Measurements from ENCODE around the gene SPACA6.
"Not testable (repeated sequence)": the region's sequence is repeated elsewhere in the genome, so short reads cannot be mapped to it uniquely, and the experiment has no call there.

The SPACA6 gene

GRCh38 chr19:51724543-51724942 lies 31.4 kb downstream of the SPACA6 start:
- H3K27ac ChIP-seq (ENCODE audit: low read length), result no peak overlapping the region

GRCh38 chr19:51726049-51726448 lies 32.9 kb downstream of the SPACA6 start:
- Histone ChIP-seq H3K4me3 (ENCODE audit: low read depth in 1 of 2, low read length in 2 of 2) (no peak overlapping the region), H3K36me3 (ENCODE audit: control insufficient read depth in 1 of 2, insufficient read depth in 2 of 2, low read length in 2 of 2) (no peaks in the 10 kb centered on the region), H3K4me1 (ENCODE audit: control insufficient read depth in 1 of 2, insufficient read depth in 2 of 2, low read length in 2 of 2) (peaks cover 0 to 3% of the 10 kb centered on the region in 2 donors), H3K27me3 (ENCODE audit: low read depth, low read length) (peaks cover 12% of the 10 kb centered on the region), H3K27ac (ENCODE audit: low read length) (no peak overlapping the region), H3K9me3 (ENCODE audit: control insufficient read depth in 1 of 2, low read length in 2 of 2) (peaks cover 0 to 2% of the 10 kb centered on the region in 2 donors)

More at GRCh38 chr19:51724543-51724942, 31.4 kb downstream of the SPACA6 start:
- Histone ChIP-seq H3K4me3 (ENCODE audit: low read depth in 1 of 2, low read length in 2 of 2) (no peak overlapping the region), H3K27me3 (ENCODE audit: low read depth, low read length) (peaks cover 20% of the 10 kb centered on the region), H3K4me1 (ENCODE audit: control insufficient read depth in 1 of 2, insufficient read depth in 2 of 2, low read length in 2 of 2) (peaks cover 0 to 7% of the 10 kb centered on the region in 2 donors), H3K36me3 (ENCODE audit: control insufficient read depth in 1 of 2, insufficient read depth in 2 of 2, low read length in 2 of 2) (no peaks in the 10 kb centered on the region), H3K9me3 (ENCODE audit: control insufficient read depth in 1 of 2, low read length in 2 of 2) (no peaks in the 10 kb centered on the region)

- Histone ChIP-seq H3K4me3 (ENCODE audit: low read depth in 1 of 2, low read length in 2 of 2) (no peak overlapping the region), H3K27me3 (ENCODE audit: low read depth, low read length) (peaks cover 11% of the 10 kb centered on the region), H3K4me1 (ENCODE audit: control insufficient read depth in 1 of 2, insufficient read depth in 2 of 2, low read length in 2 of 2) (peaks cover 0 to 3% of the 10 kb centered on the region in 2 donors), H3K9me3 (ENCODE audit: control insufficient read depth in 1 of 2, low read length in 2 of 2) (peaks cover 0 to 4% of the 10 kb centered on the region in 2 donors), H3K36me3 (ENCODE audit: control insufficient read depth in 1 of 2, insufficient read depth in 2 of 2, low read length in 2 of 2) (no peaks in the 10 kb centered on the region), H3K27ac (ENCODE audit: low read length) (no peak overlapping the region)
Measured at GRCh38 chr19:51727349-51727880, 34.3 kb downstream of the SPACA6 start.

- H3K36me3 ChIP-seq (ENCODE audit: control insufficient read depth in 1 of 2, insufficient read depth in 2 of 2, low read length in 2 of 2), result no peaks in the 10 kb centered on the region
- no peak overlapping the region for H3K4me3 ChIP-seq (ENCODE audit: low read depth in 1 of 2, low read length in 2 of 2)
- peaks cover 0 to 4% of the 10 kb centered on the region in 2 donors for H3K9me3 ChIP-seq (ENCODE audit: control insufficient read depth in 1 of 2, low read length in 2 of 2)
- H3K27me3 ChIP-seq (ENCODE audit: low read depth, low read length), result peaks cover 11% of the 10 kb centered on the region
- peaks cover 0 to 3% of the 10 kb centered on the region in 2 donors for H3K4me1 ChIP-seq (ENCODE audit: control insufficient read depth in 1 of 2, insufficient read depth in 2 of 2, low read length in 2 of 2)
- no peak overlapping the region for H3K27ac ChIP-seq (ENCODE audit: low read length)
Measured at GRCh38 chr19:51729781-51730180, 36.7 kb downstream of the SPACA6 start.

- peaks cover 0 to 4% of the 10 kb centered on the region in 2 donors for H3K9me3 ChIP-seq (ENCODE audit: control insufficient read depth in 1 of 2, low read length in 2 of 2)
- H3K27me3 ChIP-seq (ENCODE audit: low read depth, low read length), result no peaks in the 10 kb centered on the region
- H3K36me3 ChIP-seq (ENCODE audit: control insufficient read depth in 1 of 2, insufficient read depth in 2 of 2, low read length in 2 of 2), result no peaks in the 10 kb centered on the region
- H3K27ac ChIP-seq (ENCODE audit: low read length), result no peak overlapping the region
- H3K4me1 ChIP-seq (ENCODE audit: control insufficient read depth in 1 of 2, insufficient read depth in 2 of 2, low read length in 2 of 2), result no peaks in the 10 kb centered on the region
- no peak overlapping the region for H3K4me3 ChIP-seq (ENCODE audit: low read depth in 1 of 2, low read length in 2 of 2)
Measured at GRCh38 chr19:51733742-51734522, 40.8 kb downstream of the SPACA6 start.

- H3K9me3 ChIP-seq (ENCODE audit: control insufficient read depth in 1 of 2, low read length in 2 of 2), result peaks cover 0 to 2% of the 10 kb centered on the region in 2 donors
- no peaks in the 10 kb centered on the region for H3K4me1 ChIP-seq (ENCODE audit: control insufficient read depth in 1 of 2, insufficient read depth in 2 of 2, low read length in 2 of 2)
- no peak overlapping the region for H3K4me3 ChIP-seq (ENCODE audit: low read depth in 1 of 2, low read length in 2 of 2)
- H3K27ac ChIP-seq (ENCODE audit: low read length), result no peak overlapping the region
- no peaks in the 10 kb centered on the region for H3K36me3 ChIP-seq (ENCODE audit: control insufficient read depth in 1 of 2, insufficient read depth in 2 of 2, low read length in 2 of 2)
- H3K27me3 ChIP-seq (ENCODE audit: low read depth, low read length), result no peaks in the 10 kb centered on the region
Measured at GRCh38 chr19:51735759-51736449, 42.8 kb downstream of the SPACA6 start.

- Histone ChIP-seq H3K27me3 (ENCODE audit: low read depth, low read length) (no peaks in the 10 kb centered on the region), H3K27ac (ENCODE audit: low read length) (no peak overlapping the region), H3K9me3 (ENCODE audit: control insufficient read depth in 1 of 2, low read length in 2 of 2) (no peaks in the 10 kb centered on the region), H3K4me1 (ENCODE audit: control insufficient read depth in 1 of 2, insufficient read depth in 2 of 2, low read length in 2 of 2) (no peaks in the 10 kb centered on the region), H3K4me3 (ENCODE audit: low read depth in 1 of 2, low read length in 2 of 2) (no peak overlapping the region), H3K36me3 (ENCODE audit: control insufficient read depth in 1 of 2, insufficient read depth in 2 of 2, low read length in 2 of 2) (no peaks in the 10 kb centered on the region)
Measured at GRCh38 chr19:51737389-51737788, 44.3 kb downstream of the SPACA6 start.

- Histone ChIP-seq H3K4me3 (ENCODE audit: low read depth in 1 of 2, low read length in 2 of 2) (no peak overlapping the region), H3K4me1 (ENCODE audit: control insufficient read depth in 1 of 2, insufficient read depth in 2 of 2, low read length in 2 of 2) (no peaks in the 10 kb centered on the region), H3K9me3 (ENCODE audit: control insufficient read depth in 1 of 2, low read length in 2 of 2) (no peaks in the 10 kb centered on the region), H3K27me3 (ENCODE audit: low read depth, low read length) (no peaks in the 10 kb centered on the region), H3K27ac (ENCODE audit: low read length) (no peak overlapping the region), H3K36me3 (ENCODE audit: control insufficient read depth in 1 of 2, insufficient read depth in 2 of 2, low read length in 2 of 2) (no peaks in the 10 kb centered on the region)
Measured at GRCh38 chr19:51737924-51738323, 44.8 kb downstream of the SPACA6 start.

GRCh38 chr19:51738523-51738922 lies 45.4 kb downstream of the SPACA6 start:
- H3K27ac ChIP-seq (ENCODE audit: low read length); H3K4me3 ChIP-seq (ENCODE audit: low read depth in 1 of 2, low read length in 2 of 2); H3K4me1 ChIP-seq (ENCODE audit: control insufficient read depth in 1 of 2, insufficient read depth in 2 of 2, low read length in 2 of 2); H3K9me3 ChIP-seq (ENCODE audit: control insufficient read depth in 1 of 2, low read length in 2 of 2); H3K36me3 ChIP-seq (ENCODE audit: control insufficient read depth in 1 of 2, insufficient read depth in 2 of 2, low read length in 2 of 2); H3K27me3 ChIP-seq (ENCODE audit: low read depth, low read length): not testable (repeated sequence)

- Histone ChIP-seq H3K4me3 (ENCODE audit: low read depth in 1 of 2, low read length in 2 of 2) (no peak overlapping the region), H3K27ac (ENCODE audit: low read length) (no peak overlapping the region), H3K27me3 (ENCODE audit: low read depth, low read length) (no peaks in the 10 kb centered on the region), H3K36me3 (ENCODE audit: control insufficient read depth in 1 of 2, insufficient read depth in 2 of 2, low read length in 2 of 2) (peaks cover 0 to 3% of the 10 kb centered on the region in 2 donors), H3K9me3 (ENCODE audit: control insufficient read depth in 1 of 2, low read length in 2 of 2) (no peaks in the 10 kb centered on the region), H3K4me1 (ENCODE audit: control insufficient read depth in 1 of 2, insufficient read depth in 2 of 2, low read length in 2 of 2) (no peaks in the 10 kb centered on the region)
Measured at GRCh38 chr19:51739466-51740213, 46.5 kb downstream of the SPACA6 start.

- no peak overlapping the region for H3K4me3 ChIP-seq (ENCODE audit: low read depth in 1 of 2, low read length in 2 of 2)
- no peaks in the 10 kb centered on the region for H3K27me3 ChIP-seq (ENCODE audit: low read depth, low read length)
- H3K36me3 ChIP-seq (ENCODE audit: control insufficient read depth in 1 of 2, insufficient read depth in 2 of 2, low read length in 2 of 2), result peaks cover 0 to 3% of the 10 kb centered on the region in 2 donors
- H3K9me3 ChIP-seq (ENCODE audit: control insufficient read depth in 1 of 2, low read length in 2 of 2), result no peaks in the 10 kb centered on the region
- H3K27ac ChIP-seq (ENCODE audit: low read length), result no peak overlapping the region
- no peaks in the 10 kb centered on the region for H3K4me1 ChIP-seq (ENCODE audit: control insufficient read depth in 1 of 2, insufficient read depth in 2 of 2, low read length in 2 of 2)
Measured at GRCh38 chr19:51740356-51740755, 47.2 kb downstream of the SPACA6 start.
